HepG2 (cell line): Measurements from ENCODE around the gene CMIP.

Experiments used
- GABPA ChIP-seq, 2 experiments: IDR thresholded peaks; 2 replicates each; pipeline ENCODE4 v1.6.1; 2011 to 2016; ENCODE audit warnings: low read depth in 2 of 2, low read length in 1 of 2, missing biosample characterization in 1 of 2, missing genetic modification characterization in 1 of 2
- MTA1 ChIP-seq: sonication (generic); formaldehyde crosslinking; IDR thresholded peaks from 2 replicates; pipeline ENCODE4 v1.4.0; 2020; ENCODE audit warnings: missing genetic modification reagents, mild to moderate bottlenecking, borderline replicate concordance
- ZHX1 ChIP-seq: sonication (generic); formaldehyde crosslinking; IDR thresholded peaks from 2 replicates; pipeline ENCODE4 v1.8.1; 2022; ENCODE audit warnings: low read depth, mild to moderate bottlenecking, missing genetic modification reagents

GRCh38 chr16:81641395-81642106 is 196.9 kb downstream of the CMIP start:
- TF ChIP-seq ZHX1 (CRISPR knock-in tag) = no peak
- TF ChIP-seq GABPA (IDR thresholded peaks at IDR 0.05; ENCODE audit: low read depth, low read length) = no peak
- TF ChIP-seq GABPA (CRISPR knock-in tag; IDR thresholded peaks at IDR 0.05; ENCODE audit: low read depth) = no peak
- no peak for TF ChIP-seq MTA1
